Activated T-helper 1 cell treated with Interleukin-2 at 50 U/mL for 16 hours (primary cell): ENCODE measurements around the gene KMT2E.
"Not testable (repeated sequence)": the region's sequence is repeated elsewhere in the genome, so short reads cannot be mapped to it uniquely, and the experiment has no call there.

ENCODE experiments used
- DNase-seq: peaks from one replicate; pipeline ENCODE4 v3.0.0-alpha.2; 2020; ENCODE audit warnings: low read depth

Gene KMT2E

DNA sequence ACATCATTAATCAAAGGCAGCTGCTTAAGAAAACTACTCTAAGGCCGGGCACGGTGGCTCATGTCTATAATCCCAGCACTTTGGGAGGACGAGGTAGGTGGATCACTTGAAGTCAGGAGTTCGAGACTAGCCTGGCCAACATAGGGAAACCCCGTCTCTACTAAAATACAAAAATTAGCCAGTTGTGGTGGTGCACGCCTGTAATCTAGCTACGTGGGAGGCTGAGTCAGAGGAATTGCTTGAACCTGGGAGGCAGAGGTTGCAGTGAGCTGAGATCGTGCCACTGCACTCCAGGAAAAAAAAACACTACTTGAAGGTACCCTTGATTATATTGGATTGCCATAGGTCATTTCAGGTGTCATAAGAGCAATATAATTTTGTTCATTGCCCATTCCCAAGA lies 14.9 kb downstream of the KMT2E start:
- DNase-seq: not testable (repeated sequence)

DNA sequence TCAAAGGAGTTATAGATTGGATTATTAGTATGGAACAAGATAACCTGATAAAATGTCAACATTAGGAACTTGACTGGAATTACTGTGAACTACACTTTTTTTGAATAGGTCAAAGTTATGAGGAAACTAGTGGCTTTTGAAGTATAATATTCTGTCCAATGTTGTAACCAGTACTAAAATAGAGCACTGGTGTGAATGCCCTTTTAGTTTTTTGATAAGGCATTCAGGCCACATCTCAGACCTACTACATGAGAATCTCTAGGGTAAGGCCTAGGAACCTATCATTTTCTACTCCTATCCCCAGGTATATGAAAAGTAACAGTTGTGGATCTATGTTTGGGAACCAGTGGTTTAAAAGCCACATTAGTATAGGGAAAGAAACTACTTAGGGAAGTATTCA lies 16.4 kb downstream of the KMT2E start:
- DNase-seq: no peak

DNA sequence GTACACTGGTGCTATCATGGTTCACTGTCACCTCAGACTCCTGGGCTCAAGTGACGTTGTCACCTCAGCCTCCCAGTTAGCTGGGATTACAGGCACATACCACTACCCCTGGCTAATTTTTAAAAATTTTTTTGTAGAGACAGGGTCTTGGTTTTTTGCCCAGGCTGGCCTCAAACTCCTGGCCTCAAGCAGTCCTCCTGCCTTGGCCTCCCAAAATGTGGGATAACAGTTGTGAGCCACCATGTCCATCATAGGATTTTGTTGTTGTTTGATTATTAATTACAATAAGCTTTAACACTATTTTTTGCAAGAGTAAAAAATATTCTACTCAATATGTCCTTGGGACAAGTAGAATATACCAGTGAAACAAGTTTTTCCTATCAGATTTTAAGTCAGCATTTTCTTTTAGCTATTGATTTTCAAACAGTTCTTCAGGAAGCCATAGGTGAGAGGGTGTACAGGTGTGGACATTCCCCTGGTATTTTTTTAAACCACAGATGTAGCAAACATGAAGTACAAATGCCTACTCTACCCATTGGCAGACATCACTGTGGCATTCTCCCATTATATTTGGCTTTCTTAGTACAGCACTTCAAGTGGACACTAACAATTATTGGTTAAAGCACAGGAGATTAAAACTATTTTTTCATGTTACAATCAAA lies 18.7 kb downstream of the KMT2E start:
- no peak for DNase-seq

DNA sequence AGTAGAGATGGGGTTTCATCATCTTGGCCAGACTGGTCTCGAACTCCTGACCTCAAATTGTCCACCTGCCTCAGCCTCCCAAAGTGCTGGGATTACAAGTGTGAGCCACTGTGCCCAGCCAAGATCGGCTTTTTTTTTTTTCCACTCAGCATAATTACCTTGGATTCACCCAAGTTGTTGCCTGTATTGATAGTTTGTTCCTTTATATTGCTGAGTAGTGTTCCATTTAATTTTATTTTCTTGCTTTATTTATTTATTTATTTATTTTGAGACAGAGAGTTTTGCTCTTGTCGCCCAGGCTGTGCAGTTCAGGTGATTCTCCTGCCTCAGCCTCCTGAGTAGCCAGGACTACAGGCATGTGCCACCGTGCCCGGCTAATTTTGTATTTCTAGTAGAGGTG lies 21.3 kb downstream of the KMT2E start:
- no peak for DNase-seq

DNA sequence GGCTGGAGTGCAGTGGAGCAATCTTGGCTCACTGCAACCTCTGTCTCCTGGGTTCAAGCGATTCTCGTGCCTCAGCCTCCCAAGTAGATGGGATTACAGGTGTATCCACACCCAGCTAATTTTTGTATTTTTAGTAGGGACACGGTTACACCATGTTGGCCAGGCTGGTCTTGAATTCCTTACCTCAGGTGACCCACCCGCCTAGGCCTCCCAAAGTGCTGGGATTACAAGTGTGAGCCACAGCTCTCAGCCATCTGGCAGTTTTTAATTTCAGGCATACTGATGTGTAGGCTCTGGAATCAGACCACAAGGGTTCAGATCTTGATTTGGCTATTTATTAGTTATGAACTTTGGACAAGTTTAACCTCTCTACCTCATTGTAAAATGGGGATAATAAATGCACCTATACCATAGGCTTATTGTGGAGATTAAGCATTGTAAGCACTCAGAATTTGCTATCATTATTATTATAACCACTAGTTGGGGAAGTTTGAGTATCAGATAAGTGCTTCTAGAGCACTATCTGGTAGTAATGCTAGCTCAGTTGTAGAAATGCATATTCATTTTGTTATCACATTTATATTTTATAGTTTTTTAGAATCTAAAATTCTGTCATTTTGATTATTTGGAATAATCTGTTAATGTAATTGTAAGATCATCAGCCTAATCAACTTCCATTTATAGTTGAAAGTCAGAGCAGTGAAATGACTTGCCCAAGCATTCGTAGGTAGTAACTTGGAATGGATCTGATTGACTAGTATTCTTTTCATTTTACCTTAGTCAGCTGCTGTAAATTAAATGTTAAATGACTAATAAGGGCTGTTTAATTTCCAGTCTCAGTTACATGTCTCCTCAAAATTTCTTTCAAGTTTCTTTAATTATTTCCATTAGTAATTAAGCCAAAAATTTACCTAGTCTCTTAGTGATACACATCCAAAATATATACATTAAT lies 22.5 kb downstream of the KMT2E start:
- no peak for DNase-seq

DNA sequence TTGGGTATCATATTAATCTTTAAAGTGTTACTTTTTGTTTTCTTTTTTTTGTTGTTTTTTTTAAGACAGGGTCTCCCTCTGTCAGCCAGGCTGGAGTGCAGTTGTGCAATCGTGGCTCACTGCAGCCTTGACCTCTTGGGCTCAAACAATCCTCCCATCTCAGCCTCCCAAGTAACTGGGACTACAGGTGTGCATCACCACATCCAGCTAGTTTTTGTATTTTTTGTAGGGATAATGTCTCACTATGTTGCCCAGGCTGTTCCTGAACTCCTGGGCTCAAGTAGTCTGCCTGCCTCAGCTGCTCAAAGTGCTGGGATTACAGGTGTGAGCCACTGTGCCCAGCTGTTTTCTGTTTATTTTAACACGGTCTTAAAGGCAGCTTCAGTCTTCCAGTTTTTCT lies 23.3 kb downstream of the KMT2E start:
- DNase-seq: no peak

DNA sequence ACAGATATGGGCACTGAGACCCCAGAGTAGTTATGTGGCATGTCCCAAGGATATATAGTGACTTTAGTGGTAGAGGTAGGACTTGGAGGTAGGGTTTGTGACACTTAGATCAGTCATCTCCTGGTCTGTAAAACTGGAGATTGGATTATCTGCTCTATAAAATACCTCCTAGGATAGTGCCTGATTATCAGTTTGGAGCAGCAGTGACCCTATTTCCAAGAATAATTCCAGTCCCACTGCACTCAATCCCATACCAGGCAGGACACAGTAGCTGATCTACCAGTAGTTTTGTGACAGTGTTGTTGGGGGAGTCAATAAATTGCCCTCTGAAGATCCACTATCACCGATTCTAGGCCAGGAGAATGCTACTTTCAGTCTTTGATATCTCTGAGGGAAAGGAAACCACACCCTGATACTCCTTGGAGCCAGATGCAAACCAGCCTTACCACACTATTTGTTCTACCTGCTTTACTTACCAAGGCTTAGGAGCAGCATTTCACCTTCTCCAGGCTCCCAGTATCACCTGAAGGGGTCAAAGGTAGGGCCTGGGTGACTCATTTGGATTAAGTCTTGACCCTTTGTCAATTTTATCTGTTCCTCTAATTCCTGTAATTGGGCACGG lies 30.6 kb downstream of the KMT2E start:
- no peak for DNase-seq

DNA sequence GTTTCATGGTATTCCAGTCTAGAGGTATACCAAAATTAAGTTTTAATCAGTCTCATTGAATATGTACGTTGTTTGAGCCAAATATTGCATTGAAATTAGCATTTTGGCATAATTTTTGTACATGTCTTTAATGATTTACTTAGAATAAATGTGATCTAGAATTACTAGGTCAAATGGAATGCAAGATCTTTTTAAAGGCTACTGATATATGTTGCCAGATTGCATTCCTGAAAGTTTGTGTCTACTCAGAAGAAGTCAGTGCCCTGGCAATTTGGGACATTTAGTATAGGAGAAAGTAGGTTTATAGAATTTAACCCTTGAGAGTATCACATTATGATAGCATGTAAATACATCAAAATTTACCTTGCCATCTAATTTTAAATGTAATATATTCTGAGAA lies 32.4 kb downstream of the KMT2E start:
- DNase-seq: no peak

DNA sequence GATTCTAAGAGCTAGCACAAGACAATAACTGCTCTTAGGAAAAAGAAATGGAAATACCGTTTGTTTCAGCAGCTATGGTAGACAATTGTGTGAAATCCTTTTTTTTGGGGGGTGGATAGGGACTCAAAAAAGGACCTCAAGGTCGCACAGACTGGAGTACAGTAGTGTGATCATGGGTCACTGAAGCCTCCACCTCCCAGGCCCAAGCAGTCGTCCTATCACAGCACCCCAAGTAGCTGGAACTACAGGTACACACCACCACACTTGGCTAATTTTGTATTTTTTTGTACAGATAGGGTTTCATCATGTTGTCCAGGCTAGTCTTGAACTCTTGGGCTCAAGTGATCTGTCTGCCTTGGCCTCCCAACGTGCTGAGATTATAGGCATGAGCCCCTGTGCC lies 33.9 kb downstream of the KMT2E start:
- no peak for DNase-seq

DNA sequence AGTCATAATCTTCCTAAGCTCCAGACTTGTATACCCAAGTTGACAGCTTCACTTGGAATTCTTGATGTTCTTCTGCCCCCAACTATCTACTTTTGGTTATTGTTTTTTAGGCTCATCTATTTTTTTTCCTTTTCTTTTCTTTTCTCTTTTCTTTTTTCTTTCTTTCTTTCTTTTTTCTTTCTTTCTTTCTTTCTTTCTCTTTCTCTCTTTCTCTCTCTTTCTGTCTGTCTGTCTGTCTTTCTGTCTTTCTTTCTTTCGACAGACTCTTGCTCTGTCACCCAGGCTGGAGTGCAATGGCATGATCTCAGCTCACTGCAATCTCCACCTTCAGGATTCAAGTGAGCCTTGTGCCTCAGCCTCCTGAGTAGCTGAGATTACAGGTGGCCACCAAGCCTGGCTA lies 36.5 kb downstream of the KMT2E start:
- DNase-seq: no peak

DNA sequence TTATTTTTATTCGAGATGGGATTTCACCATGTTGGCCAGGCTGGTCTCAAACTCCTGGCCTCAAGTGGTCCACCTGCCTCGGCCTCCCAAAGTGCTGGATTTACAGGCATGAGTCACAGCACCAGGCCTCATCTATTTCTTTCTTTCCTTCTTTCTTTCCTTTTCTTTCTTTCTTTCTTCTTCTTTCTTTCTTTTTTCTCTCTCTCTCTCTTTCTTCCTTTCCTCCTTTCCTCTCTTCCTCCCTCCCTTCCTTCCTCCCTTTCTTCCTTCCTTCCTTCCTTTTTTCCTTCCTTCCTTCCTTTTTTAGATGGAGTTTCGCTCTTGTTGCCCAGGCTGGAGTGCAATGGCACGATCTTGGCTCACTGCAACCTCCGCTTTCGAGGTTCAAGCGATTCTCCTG lies 36.9 kb downstream of the KMT2E start:
- not testable (repeated sequence) for DNase-seq

DNA sequence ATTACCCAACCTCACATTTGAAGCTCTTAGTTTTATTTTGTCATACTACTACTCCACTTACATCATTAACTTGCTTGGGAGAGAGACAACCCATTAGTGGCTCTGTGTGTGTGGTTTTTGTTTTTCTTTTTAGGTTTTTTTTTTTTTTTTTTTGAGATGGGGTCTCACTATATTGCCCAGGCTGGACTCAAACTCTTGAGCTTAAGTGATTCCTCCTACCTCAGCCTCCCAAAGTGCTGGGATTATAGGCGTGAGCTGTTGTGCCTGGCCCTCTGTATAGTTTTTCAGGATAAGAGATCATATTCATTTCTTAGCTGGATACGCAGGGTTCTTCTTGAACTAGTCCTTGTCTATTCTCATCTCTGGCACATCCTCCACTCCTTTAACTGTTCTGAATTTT lies 41.1 kb downstream of the KMT2E start:
- no peak for DNase-seq

DNA sequence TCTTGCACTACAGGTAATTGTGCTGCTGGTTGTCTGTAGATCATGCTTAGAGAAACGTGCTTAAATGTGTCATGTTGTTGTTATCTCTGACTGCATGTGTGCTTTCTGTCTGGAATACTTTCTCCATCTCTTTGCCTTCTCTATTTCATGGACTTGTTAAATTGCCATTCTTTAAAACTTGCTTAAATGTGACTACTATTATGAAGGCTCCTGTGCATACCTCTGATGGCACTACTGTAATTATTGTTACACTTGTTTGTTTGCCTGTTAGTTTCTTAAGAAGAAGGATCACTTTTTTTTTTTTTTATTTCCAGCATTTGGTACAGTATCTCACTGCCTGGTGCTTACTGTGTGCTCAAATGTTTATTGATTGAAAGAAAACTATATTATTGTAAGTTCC lies 41.6 kb downstream of the KMT2E start:
- DNase-seq: no peak

DNA sequence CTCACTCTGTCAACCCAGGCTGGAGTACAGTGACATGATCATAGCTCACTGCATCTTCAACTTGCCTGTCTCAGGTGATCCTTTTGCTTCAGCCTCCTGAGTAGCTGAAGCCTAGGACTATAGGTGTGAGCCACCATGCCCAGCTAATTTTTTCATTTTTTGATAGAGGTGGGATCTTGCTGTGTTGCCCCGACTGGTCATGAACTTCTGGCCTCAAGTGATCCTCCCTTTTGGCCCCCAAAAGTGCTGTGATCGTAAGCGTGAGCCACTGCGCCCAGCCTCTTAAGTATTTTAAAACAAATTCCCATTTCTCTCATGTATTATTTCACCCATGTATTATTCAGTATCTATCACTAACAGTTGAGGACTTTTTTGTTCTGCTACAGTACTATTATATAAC lies 43.5 kb downstream of the KMT2E start:
- DNase-seq: no peak

DNA sequence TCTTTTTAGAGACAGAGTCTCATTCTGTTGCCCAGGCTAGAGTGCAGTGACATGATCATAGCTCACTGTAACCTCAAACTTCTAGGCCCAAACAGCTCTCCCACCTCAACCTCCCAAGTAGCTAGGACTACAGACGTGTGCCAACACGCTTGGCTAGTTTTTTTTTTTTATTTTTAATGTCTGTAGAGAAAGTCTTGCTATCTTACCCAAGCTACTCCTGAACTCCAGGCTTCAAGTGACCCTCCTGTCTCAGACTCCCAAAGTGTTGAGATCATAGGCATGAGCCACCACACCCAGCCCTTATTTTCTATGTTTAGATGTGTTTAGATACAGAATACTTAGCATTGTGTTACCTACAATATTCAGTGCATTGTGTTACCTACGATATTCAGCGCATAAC lies 46.4 kb downstream of the KMT2E start:
- no peak for DNase-seq

DNA sequence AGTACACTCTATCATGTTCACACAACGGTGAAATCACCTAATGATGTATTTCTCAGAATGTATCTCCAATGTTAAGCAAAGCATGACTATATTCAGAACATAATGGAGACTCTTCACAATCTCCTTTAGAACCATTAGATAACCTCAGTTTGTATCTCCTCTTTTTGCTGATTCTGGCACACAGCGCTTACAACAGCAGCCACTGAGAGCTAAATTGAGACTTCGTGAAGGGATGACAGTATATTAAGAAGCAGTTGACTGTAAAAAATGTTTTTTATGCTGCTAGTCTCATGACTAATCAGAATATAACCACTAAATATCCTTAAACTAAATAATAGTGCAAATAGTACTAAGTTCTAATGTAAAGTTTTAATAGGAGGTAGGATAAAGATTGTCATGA lies 46.9 kb downstream of the KMT2E start:
- DNase-seq: no peak

DNA sequence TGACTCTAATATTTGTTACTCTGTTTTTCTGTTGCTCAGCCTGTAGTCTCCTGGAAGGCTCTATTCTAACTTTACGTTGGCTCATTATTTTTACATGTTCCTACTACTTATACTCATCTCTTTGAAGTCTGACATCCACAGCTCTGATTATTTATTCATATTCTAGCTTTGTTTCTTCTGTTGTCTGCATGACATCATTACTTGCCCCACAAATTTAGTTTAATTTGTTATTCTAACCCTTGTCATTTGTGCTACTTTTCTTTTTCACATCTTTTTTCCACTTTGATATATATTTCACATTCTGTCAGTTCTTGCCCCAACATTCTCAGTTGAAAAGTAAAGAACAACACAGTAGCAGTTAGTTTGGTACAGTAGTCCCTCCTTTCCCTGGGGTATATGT lies 51.1 kb downstream of the KMT2E start:
- no peak for DNase-seq

DNA sequence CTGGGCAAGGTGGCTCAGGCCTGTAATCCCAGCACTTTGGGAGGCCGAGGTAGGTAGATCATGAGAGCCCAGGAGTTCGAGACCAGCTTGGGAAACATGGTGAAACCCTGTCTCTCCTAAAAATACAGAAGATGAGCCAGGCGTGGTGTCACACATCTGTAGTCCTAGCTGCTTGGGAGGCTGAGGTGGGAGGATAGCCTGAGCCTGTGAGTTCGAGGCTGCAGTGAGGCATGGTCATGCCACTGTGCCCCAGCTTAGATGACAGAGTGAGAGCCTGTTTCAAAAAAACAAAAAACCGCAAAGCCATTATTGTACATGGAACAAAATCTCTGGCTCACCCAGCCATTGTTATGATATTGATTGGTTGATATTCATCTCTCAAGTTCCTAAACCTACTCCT lies 53.7 kb downstream of the KMT2E start:
- no peak for DNase-seq

DNA sequence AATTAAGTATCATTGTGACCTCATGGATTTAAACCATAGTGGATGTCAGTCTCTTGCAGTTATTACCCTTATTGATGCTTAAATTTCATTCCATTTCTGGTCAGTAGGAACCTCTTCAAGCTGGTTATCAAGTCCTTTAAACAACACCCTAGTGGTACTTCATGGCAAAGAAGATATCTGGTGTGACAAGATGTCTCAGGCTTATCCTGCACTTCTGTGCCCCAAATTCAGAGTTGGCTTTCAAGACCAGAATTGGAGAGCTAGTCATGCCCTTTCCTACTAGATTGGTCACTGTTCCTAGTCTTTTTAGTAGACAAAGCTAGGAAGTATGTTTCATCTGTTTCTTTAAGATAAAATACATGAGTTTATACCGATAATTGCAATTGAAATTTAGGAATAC lies 54.9 kb downstream of the KMT2E start:
- no peak for DNase-seq

DNA sequence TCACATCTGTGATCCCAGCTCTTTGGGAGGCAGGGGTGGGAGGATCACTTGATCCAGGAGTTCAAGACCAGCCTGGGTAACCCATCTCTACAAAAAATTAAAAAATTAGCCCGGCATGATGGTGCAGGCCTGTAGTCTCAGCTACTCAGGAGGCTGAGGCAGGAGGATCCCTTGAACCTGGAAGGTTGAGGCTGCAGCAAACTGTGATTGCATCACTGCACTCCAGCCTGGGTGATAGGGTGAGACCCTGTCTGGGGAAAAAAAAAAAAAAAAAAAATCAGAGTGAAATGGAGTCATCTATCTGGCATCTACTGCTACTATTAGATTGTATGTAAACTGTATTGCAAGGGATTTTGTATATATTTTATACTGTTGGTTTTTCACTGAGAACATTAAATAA lies 59.1 kb downstream of the KMT2E start:
- DNase-seq: no peak

DNA sequence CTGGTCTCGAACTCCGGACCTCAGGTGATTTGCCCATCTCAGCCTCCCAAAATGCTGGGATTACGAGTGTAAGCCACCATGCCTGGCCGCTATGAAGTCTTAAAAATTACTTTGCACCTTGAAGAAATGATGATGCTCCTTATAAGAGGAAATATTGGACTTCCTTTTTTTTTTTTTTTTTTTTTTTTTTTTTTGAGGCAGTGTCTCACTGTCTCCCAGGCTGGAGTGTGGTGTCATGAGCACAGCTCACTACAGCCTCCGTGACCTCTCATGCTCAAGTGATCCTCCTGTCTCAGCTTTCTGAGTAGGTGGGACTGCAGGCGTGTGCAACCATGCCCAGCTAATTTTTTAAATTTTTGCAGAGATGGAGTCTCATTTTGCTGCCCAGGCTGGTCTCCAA lies 65.3 kb downstream of the KMT2E start:
- DNase-seq: no peak

DNA sequence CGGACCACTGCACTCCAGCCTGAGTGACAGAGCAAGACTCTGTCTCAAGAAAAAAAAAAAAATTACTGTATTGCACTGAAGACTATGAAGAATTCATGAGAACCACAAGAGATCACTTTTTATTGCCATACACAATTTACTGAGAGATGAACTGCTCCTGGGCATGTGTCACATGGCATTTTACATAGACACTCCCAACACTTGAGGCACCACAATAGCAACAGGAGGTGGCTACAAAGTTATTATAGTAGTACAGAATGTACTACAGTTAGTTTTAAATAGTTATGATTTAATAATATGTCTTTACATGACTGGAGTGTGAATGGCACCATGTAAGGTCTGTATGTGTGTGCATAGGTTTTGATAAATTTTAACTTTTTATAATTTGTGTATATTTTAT lies 70.6 kb downstream of the KMT2E start:
- no peak for DNase-seq

DNA sequence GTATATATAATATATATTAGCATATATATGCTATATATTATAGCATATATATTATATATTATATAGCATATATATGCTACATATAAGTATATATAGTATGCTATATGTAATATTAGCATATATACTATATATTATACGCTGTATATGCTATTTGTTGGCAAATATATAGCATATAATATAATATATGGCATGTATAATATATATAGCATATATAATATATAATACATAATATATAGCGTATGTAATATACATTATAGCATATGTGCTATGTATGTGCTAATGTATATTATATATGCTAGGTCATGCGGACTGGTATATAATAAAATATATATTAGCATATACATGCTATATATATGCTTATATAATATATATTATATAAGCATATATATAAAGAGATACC lies 72.8 kb downstream of the KMT2E start:
- DNase-seq: no peak
